Medulla oblongata (tissue), 1 donor: Measurements from ENCODE around the gene HHAT.
A peak's percentile ranks its signal among the peaks of the same experiment; 100 is the strongest.

Experiments
- DNase-seq: peaks from one replicate; pipeline ENCODE4 v3.0.0-alpha.2; 2015; ENCODE audit errors: extremely low spot score

Gene HHAT

GRCh38 chr1:210483821-210484220 lies 155.1 kb downstream of the HHAT start:
- DNase-seq = no peak

- DNase-seq = no peak
Measured at GRCh38 chr1:210487021-210487420, 158.3 kb downstream of the HHAT start.

GRCh38 chr1:210489491-210489890 lies 160.8 kb downstream of the HHAT start:
- DNase-seq = no peak

DNA sequence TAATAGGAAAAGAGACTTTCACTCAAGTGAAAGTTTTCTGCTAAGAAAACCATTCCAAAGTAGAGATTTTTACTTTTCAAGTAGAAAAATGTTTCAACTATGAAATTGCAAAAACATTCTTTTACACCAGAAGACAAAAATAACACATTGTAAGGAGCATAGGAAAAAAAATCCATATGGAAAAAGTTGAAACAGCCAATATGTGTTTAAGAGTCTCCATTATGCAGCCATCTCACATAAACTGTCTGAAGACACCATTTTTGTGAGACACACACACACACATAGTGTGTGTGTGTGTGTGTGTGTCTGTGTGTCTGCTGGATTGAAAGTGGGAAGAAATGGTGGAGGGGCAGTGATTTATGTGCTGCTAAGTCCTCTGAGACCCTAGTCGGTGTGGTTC lies 162.1 kb downstream of the HHAT start:
- DNase-seq = no peak

DNA sequence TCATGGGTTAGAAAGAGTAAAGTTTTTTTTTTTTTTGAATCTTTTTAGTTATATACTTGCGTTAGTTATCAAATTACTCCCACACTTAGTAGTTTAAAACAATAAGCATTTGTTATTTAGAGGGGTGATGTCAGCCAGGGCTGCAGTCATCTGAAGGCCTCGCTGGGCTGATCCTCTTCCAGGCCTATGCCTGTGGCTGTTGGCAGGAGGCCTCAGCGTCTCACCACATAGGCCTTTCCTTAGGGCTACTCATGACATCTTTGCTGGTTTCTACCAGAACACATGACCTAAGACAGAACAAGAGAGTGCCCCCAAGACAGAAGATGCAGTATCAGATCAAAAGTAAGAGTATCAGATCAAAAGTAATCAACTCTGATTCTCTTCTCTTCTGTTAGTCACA lies 167.4 kb downstream of the HHAT start:
- DNase-seq = peak; percentile 32

DNA sequence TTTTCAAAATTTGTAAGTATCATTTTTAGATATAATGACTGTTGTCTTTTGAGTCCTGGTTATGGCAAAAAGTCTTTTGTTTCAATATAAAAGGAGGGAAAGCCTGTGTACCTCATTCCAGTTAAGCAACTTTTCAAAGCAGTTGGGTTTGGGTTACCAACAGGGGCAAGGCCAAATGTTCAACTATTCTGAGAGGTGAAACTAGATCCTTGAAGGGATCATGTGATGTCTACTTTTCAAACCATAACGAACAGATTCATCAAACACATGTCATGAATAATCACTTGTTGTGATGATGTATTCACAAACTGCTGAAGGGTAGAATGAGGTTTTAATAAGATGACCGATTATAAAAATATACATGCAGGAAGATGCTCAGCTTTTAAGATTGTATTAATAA lies 171.3 kb downstream of the HHAT start:
- no peak for DNase-seq

GRCh38 chr1:210500831-210501230 lies 172.1 kb downstream of the HHAT start:
- no peak for DNase-seq

DNA sequence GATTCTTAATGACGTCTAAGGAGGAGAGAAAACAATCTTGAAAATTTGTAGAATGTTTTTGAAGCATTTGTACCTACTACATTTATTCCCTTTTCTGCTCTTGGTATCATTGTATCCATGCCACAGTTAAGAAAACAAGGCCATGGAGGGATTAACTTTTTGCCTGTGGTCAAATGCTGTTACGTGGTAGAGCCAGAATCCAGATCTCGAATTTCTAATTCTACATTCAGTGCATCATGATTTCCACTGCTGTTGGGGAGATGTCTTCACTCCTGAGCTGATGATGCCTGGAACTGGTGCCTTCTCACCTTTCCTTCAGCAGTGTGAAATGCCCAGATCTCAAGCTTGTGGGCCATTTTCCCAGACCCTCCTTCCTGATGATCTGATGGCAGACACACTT lies 175.6 kb downstream of the HHAT start:
- DNase-seq = no peak

GRCh38 chr1:210505601-210506496 lies 177.1 kb downstream of the HHAT start:
- no peak for DNase-seq

GRCh38 chr1:210506689-210507088 lies 178.0 kb downstream of the HHAT start:
- no peak for DNase-seq

DNA sequence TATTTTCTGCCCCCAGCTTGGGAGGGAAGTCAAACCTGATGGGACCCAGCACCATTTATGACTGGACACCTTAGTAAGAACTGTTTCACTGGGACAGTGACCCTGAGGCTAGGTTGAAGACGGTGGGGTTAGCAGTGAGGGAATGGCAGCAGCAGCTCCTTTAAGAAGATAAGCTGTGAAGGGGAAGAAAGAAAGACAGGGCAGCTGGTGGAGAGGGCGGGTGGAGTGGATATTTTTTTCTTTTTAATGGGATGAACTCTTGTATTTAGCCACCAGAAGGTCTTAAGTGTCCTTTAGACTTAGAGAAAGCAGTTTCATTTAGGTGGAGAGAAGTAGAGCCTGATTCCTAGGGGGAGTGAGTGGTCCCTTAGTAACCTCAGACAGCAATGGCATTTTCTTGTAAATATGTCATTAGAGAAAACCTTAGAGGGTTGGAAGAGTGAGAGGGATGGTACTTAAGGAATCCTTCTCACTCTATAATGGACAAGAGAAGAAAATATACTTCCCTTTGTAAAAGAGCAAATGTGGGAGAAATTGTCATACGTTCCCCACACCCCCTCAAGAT lies 187.5 kb downstream of the HHAT start:
- DNase-seq = no peak

- no peak for DNase-seq
Measured at GRCh38 chr1:210516697-210517459, 188.2 kb downstream of the HHAT start.

DNA sequence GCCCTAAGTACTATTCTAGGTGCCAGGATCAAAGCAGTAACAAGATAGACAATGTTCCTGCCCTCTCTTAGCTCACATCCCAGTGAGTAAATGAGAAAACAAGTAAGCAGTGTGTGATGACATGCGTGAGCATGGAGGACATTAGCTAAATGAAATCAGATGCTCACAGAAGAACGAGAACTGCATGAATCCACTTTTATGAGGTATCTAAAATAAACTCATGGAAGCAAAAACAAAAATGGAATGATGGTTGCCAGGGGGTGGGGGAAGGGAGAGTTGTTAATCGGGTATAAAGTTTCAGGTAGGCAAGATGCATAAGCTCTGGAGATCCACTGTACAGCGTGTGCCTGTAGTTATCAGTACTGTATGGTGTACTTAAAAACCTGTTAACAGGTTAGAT lies 195.1 kb downstream of the HHAT start:
- no peak for DNase-seq

DNA sequence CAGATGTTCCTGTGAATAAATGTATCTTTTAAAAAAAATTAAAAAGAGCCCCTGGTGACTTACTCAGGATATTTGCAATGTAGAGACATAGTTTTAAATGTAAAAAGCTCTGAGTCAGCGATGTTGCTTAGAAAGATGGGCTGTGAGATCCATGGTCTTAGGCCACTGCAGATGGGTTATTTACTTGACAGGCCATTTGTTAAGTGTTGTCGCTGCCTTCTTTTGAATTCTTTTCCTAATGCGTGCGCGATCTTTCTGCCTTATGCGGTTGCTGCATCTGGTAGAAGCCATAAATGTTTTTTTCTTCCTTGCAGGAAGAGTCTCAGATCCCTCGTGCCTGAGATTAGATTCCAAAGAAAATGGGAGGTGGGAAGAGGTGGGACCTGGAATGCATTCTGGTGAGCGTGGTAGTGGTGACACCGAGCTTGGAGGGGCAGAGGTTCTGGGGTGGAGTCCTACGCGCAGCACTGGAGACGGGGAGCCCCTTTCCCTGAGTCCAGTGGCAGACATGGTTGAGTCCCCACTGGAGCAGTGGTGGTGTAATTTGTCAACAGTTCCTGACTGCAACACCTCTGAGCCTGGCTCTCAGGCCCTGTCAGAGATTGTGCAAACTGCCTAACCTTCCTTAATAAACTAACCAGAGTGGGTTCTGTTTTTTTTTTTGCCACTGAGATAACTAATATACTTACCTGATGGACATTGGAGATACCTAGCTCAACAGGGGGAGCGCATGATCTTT lies 197.2 kb downstream of the HHAT start:
- DNase-seq = no peak

GRCh38 chr1:210527091-210527490 lies 198.4 kb downstream of the HHAT start:
- DNase-seq = no peak

DNA sequence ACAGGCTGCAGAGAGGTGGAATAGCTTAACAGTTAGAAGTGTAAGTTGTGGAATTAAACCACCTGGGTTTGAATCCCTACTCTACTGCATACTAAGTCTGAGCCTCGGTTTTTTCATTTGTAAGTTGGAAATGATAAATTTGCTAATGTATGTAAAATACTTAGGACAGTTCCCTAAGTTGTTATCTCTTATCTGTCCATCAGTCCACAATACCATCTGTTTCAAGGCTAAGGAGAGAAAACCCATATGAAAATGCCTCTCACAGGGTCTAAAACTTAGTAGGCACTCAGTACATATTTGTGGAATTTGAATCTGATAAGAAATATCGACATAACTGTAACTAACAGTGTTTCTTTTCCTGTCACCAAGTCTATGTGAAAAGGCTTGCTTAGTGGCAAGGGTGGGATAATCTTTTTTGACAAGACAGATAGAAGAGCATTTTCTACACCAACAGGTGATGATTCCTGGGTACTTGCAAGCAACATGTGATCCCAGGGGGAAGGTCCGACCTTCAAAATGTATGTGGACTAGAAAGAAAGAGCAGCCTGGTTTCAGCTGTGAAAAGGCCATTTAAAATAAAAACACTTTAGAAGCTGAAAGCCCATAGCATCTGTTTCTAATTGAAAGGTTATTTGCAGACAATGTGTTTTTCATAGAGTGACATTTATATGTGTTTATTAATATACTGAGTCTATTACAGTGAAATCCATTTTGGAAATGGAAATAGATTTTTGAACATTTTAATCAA lies 202.9 kb downstream of the HHAT start:
- no peak for DNase-seq

GRCh38 chr1:210532223-210532598 lies 203.5 kb downstream of the HHAT start:
- no peak for DNase-seq

DNA sequence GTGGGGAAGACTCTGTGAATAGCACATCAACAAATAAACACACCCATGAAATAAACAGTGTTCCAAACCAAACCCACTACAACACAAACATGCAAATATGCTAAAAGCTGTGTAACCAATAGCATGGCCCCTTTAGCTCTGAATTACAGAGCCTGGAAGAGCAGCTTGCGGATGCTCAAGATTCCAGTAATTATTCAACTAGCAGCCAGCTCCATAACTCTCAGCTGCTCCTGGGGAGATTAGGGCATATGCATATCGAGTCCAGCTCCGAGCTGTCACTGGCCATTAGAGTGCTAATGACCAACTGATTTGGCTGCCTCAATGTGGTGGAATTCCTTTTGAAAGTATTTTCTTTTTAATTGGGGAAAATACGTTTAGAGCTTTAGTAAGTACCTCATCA lies 207.1 kb downstream of the HHAT start:
- DNase-seq = no peak

DNA sequence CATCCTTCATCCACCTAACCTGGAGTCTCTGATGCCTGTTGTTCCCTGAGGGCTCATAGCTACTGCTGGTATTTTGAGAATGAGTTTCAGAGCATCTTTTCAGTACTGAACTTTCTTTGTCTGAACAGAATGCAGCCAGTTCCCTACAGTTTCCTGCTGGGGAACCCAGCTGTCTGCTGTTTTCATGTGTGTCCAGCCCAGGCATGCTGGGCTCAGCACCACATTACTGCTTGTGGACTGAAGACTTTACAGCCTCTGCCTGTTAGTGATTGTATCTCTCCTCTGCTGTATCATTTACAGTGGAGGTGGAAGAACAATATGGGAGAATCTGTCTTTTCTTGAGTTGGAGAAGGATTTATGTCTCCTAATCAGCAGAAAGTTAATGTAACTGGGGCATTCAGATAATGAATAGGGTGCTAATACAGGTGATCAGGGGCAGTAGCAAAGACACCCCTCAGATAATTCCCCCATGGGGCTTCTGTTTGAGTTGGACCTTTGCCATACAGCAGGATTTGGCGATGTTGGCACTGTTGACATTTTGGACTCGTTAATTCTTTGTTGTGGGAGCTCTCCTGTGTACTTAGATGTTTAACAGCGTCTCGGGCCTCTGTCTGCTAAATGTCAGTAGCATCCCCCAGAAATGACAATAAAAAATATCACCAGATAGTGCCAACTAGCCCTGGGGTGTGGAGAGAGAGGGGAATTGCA lies 207.7 kb downstream of the HHAT start:
- DNase-seq = peak; percentile 11

DNA sequence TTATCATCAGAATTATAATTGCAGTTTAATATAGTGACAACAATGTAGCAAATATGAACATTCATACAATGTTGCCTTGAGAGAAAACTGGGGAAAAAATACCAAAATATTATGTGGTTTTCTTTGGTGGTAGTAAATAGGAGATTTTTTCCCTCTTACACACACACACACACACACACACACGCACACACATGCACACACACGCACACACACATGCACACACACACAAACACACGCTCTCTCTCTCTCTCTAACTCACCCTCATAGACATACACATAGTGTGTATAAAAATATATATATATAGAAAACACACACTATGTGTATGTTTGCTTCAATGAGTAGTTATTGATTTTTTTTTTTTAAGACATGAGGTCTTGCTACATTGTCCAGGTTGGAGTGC lies 211.6 kb downstream of the HHAT start:
- no peak for DNase-seq
